Mesodermal cell (in vitro differentiated cells): Measurements from ENCODE around the gene HMCN2.

Experiments
- H3K27ac ChIP-seq: 2 replicates; pipeline ENCODE4 v1.7.0; 2013; ENCODE audit warnings: mild to moderate bottlenecking, low read depth, low read length, moderate library complexity; ENCODE audit not compliant: severe bottlenecking
- H3K36me3 ChIP-seq: 2 replicates; pipeline ENCODE4 v1.7.1; 2013; ENCODE audit warnings: mild to moderate bottlenecking, low read length, moderate library complexity; ENCODE audit not compliant: control insufficient read depth, insufficient read depth
- H3K4me1 ChIP-seq: one replicate; pipeline ENCODE4 v1.7.1; 2013; ENCODE audit warnings: mild to moderate bottlenecking, low read length; ENCODE audit not compliant: insufficient read depth, control insufficient read depth, poor library complexity, severe bottlenecking
- H3K4me3 ChIP-seq: 2 replicates; pipeline ENCODE4 v1.7.0; 2013; ENCODE audit warnings: low read length, control low read depth, mild to moderate bottlenecking; ENCODE audit not compliant: insufficient read depth, poor library complexity, severe bottlenecking; ENCODE audit errors: extremely low read depth
- H3K9me3 ChIP-seq: 2 replicates; pipeline ENCODE4 v1.7.1; 2013; ENCODE audit warnings: mild to moderate bottlenecking, low read length, moderate library complexity; ENCODE audit not compliant: control insufficient read depth
- WGBS, 2 experiments: methylation state at CpG; one replicate each; pipeline ENCODE4 v1.1.5; 2013; ENCODE audit warnings: missing lambda C conversion rate in 2 of 2; ENCODE audit not compliant: insufficient coverage in 2 of 2; 5-methylcytosine and 5-hydroxymethylcytosine counted together

Gene HMCN2

DNA sequence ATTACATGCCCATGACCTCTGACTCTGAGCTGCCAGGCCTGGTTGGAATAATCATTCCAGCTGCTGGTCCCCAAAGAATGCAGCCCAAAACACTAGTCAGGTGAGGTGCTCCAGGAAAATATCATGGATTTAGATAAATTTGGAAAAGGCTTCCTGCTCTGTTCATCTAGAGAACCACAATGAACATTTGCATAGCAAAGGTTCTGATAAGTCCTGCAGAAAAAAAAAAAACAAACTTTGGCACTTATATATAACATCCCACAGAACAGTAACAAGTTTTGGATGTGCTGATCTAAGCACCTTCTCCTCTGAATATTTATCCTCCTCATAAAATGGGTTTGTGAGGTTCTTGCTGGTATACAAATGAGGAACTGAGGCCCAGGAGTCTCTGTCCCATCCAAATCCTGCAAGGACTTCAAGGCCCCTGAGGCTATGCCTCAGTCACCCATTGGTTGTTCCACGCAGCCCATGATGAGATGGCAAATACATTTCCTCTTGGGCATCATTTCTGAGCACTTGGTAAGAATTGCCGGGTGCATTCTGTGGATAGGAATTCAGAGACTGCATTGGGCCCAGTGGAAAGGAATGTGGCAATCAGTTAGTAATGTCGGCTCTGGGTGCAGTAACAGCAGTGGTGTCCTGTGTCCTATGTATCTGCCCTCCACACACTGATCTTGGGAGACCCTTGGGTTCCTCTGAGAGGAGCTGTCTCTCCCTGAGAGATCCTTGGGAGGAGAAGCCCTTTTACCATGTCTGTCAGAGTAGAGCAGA lies 105.8 kb downstream of the HMCN2 start:
- no peaks in the 10 kb centered on the region for H3K36me3 ChIP-seq
- no peaks in the 10 kb centered on the region for H3K9me3 ChIP-seq
- no peaks in the 10 kb centered on the region for H3K4me1 ChIP-seq
- no peak overlapping the region for H3K4me3 ChIP-seq
- WGBS, 2 experiments: 85 to 87% methylated on average over 3 of the region's 3 CpGs
- no peak overlapping the region for H3K27ac ChIP-seq

DNA sequence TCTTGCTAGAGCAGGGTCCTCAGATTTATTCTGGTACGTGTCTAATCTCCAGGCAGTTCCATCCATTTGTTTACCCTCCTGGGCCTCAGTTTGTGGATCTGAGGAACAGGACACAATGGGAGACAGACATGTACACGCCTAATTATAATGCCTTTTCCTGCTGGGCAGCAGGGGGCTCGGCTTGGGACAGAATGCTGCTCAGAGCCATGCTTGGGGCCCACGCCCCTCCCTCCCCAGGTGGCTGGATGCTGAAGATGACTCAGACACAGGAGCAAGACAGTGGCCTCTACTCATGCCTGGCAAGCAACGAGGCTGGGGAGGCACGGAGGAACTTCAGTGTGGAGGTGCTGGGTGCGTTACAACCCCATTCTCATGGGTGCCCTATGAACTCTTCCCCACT lies 106.5 kb downstream of the HMCN2 start:
- Histone ChIP-seq H3K36me3 (no peaks in the 10 kb centered on the region), H3K27ac (no peak overlapping the region), H3K4me1 (no peaks in the 10 kb centered on the region), H3K4me3 (no peak overlapping the region), H3K9me3 (no peaks in the 10 kb centered on the region)
- WGBS, 2 experiments: 67 to 68% methylated on average over 7 of the region's 7 CpGs

DNA sequence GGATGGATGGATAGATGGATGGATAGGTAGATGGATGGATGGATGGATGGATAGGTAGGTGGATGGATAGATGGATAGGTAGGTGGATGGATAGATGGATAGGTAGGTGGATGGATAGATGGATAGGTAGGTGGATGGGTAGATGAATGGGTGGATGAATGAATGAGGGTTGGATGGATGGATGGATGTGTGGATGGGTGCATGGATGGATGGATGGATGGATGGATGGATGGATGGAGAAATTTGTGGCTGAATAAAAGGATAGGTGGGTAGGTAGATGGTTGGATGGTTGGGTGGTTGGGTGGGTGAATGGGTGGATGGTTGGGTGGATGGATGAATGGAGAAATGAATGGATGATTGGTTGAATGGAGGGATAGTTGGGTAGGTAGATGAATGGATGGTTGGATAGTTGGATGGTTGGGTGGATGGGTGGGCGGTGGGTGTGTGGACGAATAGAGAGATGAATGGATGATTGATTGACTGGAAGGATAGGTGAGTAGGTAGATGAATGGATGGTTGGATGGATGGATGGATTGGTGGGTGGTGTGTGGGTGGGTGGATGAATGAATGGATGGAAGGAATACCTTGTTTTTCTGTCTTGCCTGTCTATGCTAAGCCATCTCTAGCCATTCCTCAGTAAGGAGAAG lies 108.2 kb downstream of the HMCN2 start:
- H3K36me3 ChIP-seq: no peaks in the 10 kb centered on the region
- H3K4me1 ChIP-seq: no peaks in the 10 kb centered on the region
- no peak overlapping the region for H3K4me3 ChIP-seq
- 91 to 92% methylated on average over 2 of the region's 2 CpGs for WGBS, 2 experiments
- H3K9me3 ChIP-seq: no peaks in the 10 kb centered on the region
- no peak overlapping the region for H3K27ac ChIP-seq

DNA sequence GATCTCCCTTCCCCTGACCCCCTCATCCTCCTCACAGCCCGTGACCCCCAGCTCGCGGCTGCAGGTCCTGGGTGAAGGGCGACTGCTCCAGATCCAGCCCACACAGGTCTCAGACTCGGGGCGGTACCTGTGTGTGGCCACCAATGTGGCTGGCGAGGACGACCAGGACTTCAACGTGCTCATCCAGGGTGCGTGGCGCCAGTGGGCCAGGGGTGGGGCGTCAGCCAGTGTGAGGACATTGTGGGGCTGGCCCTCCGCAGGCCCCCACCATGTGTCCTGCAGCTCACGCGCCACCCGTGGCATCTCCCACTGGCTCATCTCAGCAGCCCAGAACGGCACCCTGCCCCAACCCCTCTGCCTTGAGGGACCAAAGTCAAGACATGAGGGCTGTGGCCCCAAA lies 112.1 kb downstream of the HMCN2 start:
- Histone ChIP-seq H3K4me1 (no peaks in the 10 kb centered on the region), H3K4me3 (no peak overlapping the region), H3K27ac (no peak overlapping the region), H3K9me3 (no peaks in the 10 kb centered on the region), H3K36me3 (no peaks in the 10 kb centered on the region)
- 92 to 93% methylated on average over 14 to 16 of the region's 17 CpGs for WGBS, 2 experiments

DNA sequence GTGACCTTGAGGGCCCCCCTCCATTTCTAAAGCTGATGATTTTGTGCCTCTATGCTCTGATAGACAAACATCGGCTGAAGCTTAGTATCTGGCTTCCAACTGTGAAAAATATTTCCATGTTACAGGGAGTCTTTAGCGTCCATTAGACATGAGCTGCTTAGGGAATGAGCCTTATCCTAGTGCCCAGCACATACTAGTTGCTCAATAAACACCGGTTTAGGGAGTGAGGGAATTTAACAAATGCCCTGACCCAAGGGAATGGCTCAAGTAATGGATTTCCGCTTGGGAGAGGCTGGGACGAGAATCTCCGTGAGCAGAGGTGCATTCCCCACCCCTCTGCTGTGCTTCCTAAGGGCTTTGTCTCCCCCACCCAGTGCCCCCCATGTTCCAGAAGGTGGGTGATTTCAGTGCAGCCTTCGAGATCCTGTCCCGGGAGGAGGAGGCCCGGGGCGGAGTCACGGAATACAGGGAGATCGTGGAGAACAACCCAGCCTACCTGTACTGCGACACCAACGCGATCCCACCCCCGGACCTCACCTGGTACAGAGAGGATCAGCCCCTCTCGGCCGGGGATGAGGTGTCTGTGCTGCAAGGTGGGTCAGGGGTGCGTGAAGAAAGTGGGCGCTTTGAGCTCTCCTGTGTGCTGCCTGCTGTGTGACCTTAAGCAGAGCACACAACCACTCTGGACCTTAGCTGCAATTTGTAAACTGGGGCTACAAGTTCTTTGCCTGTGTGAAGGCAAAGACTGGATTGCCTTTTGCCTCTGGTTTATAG lies 113.5 kb downstream of the HMCN2 start:
- 90 to 94% methylated on average over 16 to 19 of the region's 20 CpGs for WGBS, 2 experiments
- no peak overlapping the region for H3K27ac ChIP-seq

DNA sequence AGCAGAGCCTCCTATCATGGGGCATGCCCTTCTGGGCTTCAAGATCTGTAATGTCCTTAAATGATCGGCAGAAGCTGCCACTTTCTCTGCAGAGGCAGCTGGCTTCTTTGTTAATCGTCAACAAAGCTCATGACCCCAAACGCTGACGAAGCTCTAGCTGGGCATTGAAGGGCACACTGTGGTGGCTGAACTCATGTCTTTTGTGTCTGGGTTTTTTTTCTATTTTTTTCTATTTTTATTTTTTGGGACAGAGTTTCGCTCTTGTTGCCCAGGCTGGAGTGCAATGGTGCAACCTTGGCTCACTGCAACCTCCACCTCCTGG lies 114.0 kb downstream of the HMCN2 start:
- H3K9me3 ChIP-seq: no peaks in the 10 kb centered on the region
- WGBS, 2 experiments: 86 to 96% methylated on average over 1 to 4 of the region's 5 CpGs
- no peaks in the 10 kb centered on the region for H3K4me1 ChIP-seq
- no peak overlapping the region for H3K4me3 ChIP-seq
- H3K36me3 ChIP-seq: no peaks in the 10 kb centered on the region
- H3K27ac ChIP-seq: no peak overlapping the region

More for the DNA sequence above, 113.5 kb downstream of the HMCN2 start:
- Histone ChIP-seq H3K4me1 (no peaks in the 10 kb centered on the region), H3K4me3 (no peak overlapping the region), H3K36me3 (no peaks in the 10 kb centered on the region), H3K9me3 (no peaks in the 10 kb centered on the region)

DNA sequence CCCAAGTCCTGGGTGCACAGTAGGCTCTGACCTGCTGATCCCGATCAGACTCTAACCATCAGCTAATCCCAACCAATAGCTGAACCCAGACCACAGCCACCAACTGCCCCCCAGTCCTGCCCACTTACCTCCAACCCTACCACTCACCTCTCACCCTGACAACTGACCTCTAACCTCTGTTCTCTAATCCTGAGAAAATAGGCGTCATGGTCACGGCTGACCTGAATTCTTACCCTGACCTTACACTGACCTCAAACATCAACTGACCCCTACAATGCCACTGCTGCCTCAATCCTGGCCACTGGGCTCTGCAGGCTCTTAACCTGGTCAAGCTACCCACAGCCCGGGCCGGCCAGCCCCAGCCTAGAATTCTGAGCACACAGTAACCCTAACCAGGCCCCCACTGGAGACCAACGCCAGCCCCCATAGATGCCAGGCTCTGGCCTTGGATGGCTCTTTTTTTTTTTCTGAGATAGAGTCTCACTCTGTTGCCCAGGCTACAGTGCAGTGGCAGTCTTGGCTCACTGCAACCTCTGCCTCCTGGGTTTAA lies 115.4 kb downstream of the HMCN2 start:
- H3K36me3 ChIP-seq: no peaks in the 10 kb centered on the region
- no peak overlapping the region for H3K4me3 ChIP-seq
- H3K9me3 ChIP-seq: no peaks in the 10 kb centered on the region
- WGBS, 2 experiments: 86 to 96% methylated on average over 6 of the region's 6 CpGs
- no peak overlapping the region for H3K27ac ChIP-seq
- H3K4me1 ChIP-seq: no peaks in the 10 kb centered on the region

DNA sequence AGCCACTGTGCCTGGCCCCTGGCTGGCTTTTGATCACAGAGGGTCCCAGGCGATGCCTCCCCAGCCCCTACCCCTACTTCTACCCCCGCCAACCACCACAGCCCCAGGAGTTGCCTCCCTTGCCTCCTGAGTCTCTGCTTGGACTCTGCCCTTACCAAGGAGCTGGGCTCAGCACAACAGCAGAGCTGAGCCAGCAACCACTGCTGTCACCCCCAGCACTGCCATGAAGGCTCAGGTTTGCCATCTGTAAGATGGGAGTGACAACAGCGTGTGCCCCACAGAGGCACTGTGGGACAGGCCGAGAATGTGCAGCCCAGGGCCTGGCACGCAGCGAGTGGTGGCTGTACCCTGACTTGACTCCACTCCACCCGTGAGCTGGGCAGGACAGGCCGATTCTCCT lies 116.1 kb downstream of the HMCN2 start:
- Histone ChIP-seq H3K4me1 (no peaks in the 10 kb centered on the region), H3K36me3 (no peaks in the 10 kb centered on the region), H3K9me3 (no peaks in the 10 kb centered on the region), H3K4me3 (no peak overlapping the region), H3K27ac (no peak overlapping the region)
- WGBS, 2 experiments: 87% methylated on average over 7 to 8 of the region's 8 CpGs

DNA sequence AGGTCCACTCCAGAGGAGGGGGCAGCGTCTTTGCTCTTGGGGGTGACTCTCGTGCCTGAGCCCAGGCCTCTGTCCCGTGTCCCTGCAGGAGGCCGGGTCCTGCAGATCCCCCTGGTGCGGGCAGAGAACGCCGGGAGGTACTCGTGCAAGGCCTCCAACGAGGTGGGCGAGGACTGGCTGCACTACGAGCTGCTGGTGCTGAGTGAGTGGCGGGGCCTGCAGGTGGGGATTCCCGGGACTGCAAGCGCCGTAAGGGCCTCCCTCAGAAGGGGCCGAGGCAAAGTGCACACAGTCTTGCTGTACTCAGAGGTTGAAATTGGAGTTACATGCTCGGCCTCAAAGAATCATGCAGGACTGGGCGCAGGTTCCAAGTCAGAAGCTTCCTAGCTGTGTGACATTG lies 116.5 kb downstream of the HMCN2 start:
- Histone ChIP-seq H3K4me3 (no peak overlapping the region), H3K27ac (no peak overlapping the region)
- WGBS, 2 experiments: 72 to 80% methylated on average over 17 to 18 of the region's 18 CpGs

DNA sequence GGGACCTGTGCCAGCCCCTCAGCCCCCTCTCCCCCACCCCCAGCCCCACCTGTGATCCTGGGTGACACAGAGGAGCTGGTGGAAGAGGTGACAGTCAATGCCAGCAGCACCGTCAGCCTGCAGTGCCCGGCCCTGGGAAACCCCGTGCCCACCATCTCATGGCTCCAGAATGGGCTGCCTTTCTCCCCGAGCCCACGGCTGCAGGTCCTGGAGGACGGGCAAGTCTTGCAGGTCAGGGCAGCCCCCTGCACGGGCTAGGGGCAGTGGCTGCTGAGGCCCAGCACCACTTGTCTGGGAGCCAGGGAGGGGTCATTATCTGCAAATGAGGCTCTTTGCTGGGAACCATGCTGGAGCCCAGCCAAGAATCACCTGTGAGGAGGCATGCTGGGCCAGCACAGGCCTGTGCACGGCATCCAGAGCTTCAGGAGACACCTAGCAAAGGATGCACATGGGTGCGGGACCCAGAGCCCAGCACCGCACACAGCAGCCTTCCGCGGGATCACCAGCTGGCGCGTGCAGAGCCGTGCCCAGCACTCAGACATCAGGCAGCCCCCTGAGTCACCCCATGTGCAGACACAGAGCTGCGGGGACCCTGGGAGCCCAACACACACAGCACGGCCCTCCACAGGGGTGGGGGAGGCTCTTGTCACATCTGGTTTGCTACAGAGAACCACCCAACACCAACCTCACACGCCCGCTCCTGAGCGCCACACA lies 117.2 kb downstream of the HMCN2 start:
- H3K9me3 ChIP-seq: no peaks in the 10 kb centered on the region
- no peak overlapping the region for H3K27ac ChIP-seq
- H3K4me3 ChIP-seq: no peak overlapping the region
- no peaks in the 10 kb centered on the region for H3K4me1 ChIP-seq
- H3K36me3 ChIP-seq: no peaks in the 10 kb centered on the region
- 88 to 91% methylated on average over 14 to 17 of the region's 20 CpGs for WGBS, 2 experiments

More for the DNA sequence above, 116.5 kb downstream of the HMCN2 start:
- Histone ChIP-seq H3K9me3 (no peaks in the 10 kb centered on the region), H3K36me3 (no peaks in the 10 kb centered on the region), H3K4me1 (no peaks in the 10 kb centered on the region)
